AG04449 (cell line): ENCODE data around the gene HS3ST3B1.

Experiments used
- CTCF ChIA-PET: fragments of 350-600 bp; formaldehyde crosslinking; extraction: SDS; loops from one replicate; lab custom pipeline; 2021; ENCODE audit warnings: antibody characterized with exemption; lab: Yijun Ruan, JAX
- POLR2A ChIA-PET: fragments of 400-600, 350-600 bp; formaldehyde crosslinking; extraction: SDS; loops from one replicate; lab custom pipeline; 2020; ENCODE audit warnings: antibody characterized with exemption, inconsistent platforms; lab: Yijun Ruan, JAX
- DNase-seq: peaks from one replicate; pipeline ENCODE4 v3.0.0-alpha.2; 2010; ENCODE audit warnings: low read depth, low spot score
- H3K4me3 ChIP-seq: 2 replicates; pipeline ENCODE4 v1.5.1; 2011; ENCODE audit warnings: low read depth, mild to moderate bottlenecking, control low read depth, low read length
- CTCF ChIP-seq: IDR thresholded peaks from one replicate; pipeline ENCODE4 v1.5.1; 2011; ENCODE audit warnings: mild to moderate bottlenecking, moderate library complexity, low read length, control low read depth, inconsistent platforms; ENCODE audit not compliant: insufficient read depth; ENCODE audit errors: missing control alignments

The HS3ST3B1 gene

GRCh38 chr17:14389681-14390080, 88.8 kb downstream of the HS3ST3B1 start:
- ChIA-PET CTCF (no interaction called here), POLR2A (no interaction called here)
- no peak for TF ChIP-seq CTCF
- no peak for DNase-seq
- no peak overlapping the region for H3K4me3 ChIP-seq

GRCh38 chr17:14393723-14394122, 92.8 kb downstream of the HS3ST3B1 start:
- DNase-seq = no peak
- TF ChIP-seq CTCF = no peak
- H3K4me3 ChIP-seq = no peak overlapping the region
- ChIA-PET CTCF (interaction anchor here (0.6 to 1.4 kb wide), 2 partner anchors 12 to 22 kb away, joined by 3 read pairs; no protein-coding TSS in a partner anchor), POLR2A (no interaction called here)

- TF ChIP-seq CTCF = no peak
- no peak overlapping the region for H3K4me3 ChIP-seq
- CTCF ChIA-PET = interaction anchor here (0.9 kb wide), 1 partner anchor 9 kb away, joined by 3 read pairs; no protein-coding TSS in a partner anchor
- POLR2A ChIA-PET = no interaction called here
- no peak for DNase-seq
Measured at GRCh38 chr17:14395255-14395654, 94.4 kb downstream of the HS3ST3B1 start.

- ChIA-PET CTCF (interaction anchor here (0.6 to 1.0 kb wide), 2 partner anchors 10 to 441 kb away, joined by 3 read pairs; no protein-coding TSS in a partner anchor), POLR2A (interaction anchor here (0.6 kb wide), 1 partner anchor 290 kb away, joined by 4 read pairs; no protein-coding TSS in a partner anchor)
- TF ChIP-seq CTCF = no peak
- DNase-seq = peak; percentile 12
- no peak overlapping the region for H3K4me3 ChIP-seq
Measured at GRCh38 chr17:14396547-14396946, 95.7 kb downstream of the HS3ST3B1 start.

- H3K4me3 ChIP-seq = no peak overlapping the region
- TF ChIP-seq CTCF = no peak
- no peak for DNase-seq
- CTCF ChIA-PET = no interaction called here
- POLR2A ChIA-PET = no interaction called here
Measured at GRCh38 chr17:14398766-14399165, 97.9 kb downstream of the HS3ST3B1 start.
